ENCODE results near the gene C2.

C2 gene

DNA sequence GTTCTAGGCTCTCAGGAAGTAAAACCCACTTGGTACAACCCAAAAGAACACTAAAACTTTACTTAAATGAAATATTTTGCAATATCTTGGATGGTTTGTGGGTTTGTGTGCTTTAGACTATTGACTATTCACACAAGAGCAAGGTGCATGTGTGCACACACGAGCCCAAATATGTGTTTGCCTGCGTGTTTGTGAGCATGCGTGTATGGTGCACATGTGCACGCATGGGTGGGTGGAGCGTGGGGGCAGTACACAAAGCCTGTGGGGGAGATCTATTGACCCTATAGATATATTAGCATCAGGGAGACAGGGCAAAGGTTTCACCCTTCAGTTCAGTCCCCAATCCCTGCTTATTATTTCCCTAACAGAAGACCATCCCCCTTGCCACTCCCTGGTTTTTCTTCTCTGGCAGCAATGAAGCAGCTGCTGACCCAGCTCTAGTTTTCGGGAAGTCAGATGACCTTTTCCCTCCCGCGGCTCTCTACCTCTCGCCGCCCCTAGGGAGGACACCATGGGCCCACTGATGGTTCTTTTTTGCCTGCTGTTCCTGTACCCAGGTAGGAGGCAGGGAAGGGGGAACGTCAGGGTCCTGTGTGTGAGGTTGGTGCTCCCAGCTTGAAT lies at the start of gene C2:
Gene C2, plus strand, starts transcription at position 476 of the 621 bp plus-strand sequence. Its CDS starts 36 bp downstream, at position 512.
- Histone ChIP-seq H3K4me1 (ENCODE audit: insufficient read depth, low read length) (no peaks in the 10 kb centered on the region), H3K9ac (ENCODE audit: low read depth, low read length) (no peak within 1 kb of the TSS), H3K9me3 (ENCODE audit: control insufficient read depth, insufficient read depth, low read length) (no peaks in the 10 kb centered on the region), H3K36me3 (ENCODE audit: insufficient read depth, low read length) (no peaks in the 10 kb centered on the region)

DNA sequence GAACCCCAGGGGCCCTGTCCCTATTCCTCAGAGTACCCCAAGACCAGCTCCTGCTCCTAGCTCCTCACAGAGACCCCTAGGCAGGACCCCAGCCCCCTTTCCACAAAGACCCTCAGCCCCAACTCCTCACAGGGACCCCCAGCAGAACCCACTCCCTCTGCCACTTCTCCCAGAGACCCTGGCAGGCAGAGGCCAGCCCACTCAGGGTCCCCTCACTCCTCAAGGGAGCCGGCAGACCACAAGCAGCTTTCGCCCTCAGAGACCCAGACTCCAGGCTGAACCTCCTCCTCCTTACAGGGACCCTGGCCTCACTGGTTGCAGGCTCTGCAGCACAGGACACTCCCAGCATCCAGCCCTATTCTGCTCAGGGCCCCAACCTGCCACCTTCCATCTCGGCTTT lies 49.3 kb upstream of the C2 start:
- H3K36me3 ChIP-seq (ENCODE audit: insufficient read depth, low read length): peaks cover 5% of the 10 kb centered on the region
- no peaks in the 10 kb centered on the region for H3K9me3 ChIP-seq (ENCODE audit: control insufficient read depth, insufficient read depth, low read length)
- no peak overlapping the region; the same call in 1 of the 2 replicates for H3K9ac ChIP-seq (ENCODE audit: low read depth, low read length)
- H3K4me1 ChIP-seq (ENCODE audit: insufficient read depth, low read length): no peaks in the 10 kb centered on the region; the same call in 1 of the 2 replicates

DNA sequence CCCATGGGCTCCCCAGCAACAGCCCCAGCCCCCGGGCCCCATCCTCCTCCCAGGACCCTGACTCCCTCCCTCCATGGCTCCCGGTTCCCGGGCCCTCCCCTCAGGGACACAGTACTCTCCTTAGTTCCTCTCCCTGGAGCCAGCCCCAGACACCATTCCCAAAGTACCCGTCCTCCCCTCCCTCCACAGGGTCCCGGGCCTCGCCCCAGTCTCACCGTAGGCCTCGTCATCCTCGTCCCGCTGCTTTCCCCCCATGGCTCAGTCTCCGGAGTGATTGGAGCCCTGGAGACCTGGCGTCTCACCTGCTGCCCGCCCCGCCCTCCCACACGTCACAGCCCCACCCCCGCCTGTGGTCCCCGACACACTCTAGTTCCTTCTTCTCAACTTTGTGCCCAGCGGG lies 48.8 kb upstream of the C2 start, which contains the start of gene SLC44A4:
Gene SLC44A4, minus strand, starts transcription at position 272 of the 400 bp plus-strand sequence. Its CDS starts 17 bp downstream, at position 255.
- H3K4me1 ChIP-seq (ENCODE audit: insufficient read depth, low read length): no peaks in the 10 kb centered on the region; the same call in 1 of the 2 replicates
- H3K36me3 ChIP-seq (ENCODE audit: insufficient read depth, low read length): peaks cover 5% of the 10 kb centered on the region
- peak within 1 kb of the TSS; percentile 35; the same call in 1 of the 2 replicates for H3K9ac ChIP-seq (ENCODE audit: low read depth, low read length)
- no peaks in the 10 kb centered on the region for H3K9me3 ChIP-seq (ENCODE audit: control insufficient read depth, insufficient read depth, low read length)

DNA sequence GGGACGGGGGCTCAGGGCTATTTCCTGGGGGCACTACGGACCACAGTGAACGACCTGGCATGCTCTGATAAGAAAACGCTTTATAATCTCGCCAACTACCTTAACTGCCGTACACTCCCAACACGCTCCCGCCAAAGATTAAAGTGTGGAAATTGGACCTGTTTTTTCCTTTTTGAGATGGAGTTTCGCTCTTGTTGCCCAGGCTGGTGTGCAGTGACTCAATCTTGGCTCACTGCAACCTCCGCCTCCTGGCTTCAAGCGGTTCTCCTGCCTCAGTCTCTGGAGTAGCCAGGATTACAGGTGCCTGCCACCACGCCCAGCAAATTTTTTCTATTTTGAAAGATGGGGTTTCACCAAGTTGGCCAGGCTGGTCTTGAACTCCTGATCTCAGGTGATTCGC lies 48.4 kb upstream of the C2 start:
- no peak overlapping the region for H3K9ac ChIP-seq (ENCODE audit: low read depth, low read length)
- H3K9me3 ChIP-seq (ENCODE audit: control insufficient read depth, insufficient read depth, low read length): no peaks in the 10 kb centered on the region
- peaks cover 5% of the 10 kb centered on the region for H3K36me3 ChIP-seq (ENCODE audit: insufficient read depth, low read length)
- H3K4me1 ChIP-seq (ENCODE audit: insufficient read depth, low read length): no peaks in the 10 kb centered on the region; the same call in 1 of the 2 replicates

DNA sequence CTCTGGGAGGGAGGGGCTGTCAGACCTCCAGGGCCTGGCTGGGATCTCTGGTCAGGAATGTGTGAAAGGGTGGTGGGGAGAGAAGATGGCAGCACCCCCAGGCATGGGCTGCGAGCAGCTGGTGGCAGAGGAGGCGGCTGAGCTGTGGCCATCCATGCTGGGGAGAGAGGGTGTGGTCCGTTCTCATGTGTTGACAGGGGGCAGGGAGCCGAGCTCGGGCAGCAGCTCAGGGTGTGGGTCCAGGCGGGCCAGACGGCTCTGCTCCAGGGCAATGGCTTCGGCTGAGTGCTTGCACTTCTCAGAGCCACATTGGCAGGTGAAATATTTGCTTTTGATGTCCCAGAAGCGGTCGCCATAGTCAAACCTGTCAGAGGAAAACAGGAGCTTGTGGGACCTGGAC lies 47.6 kb upstream of the C2 start:
- Histone ChIP-seq H3K36me3 (ENCODE audit: insufficient read depth, low read length) (peaks cover 8% of the 10 kb centered on the region), H3K9me3 (ENCODE audit: control insufficient read depth, insufficient read depth, low read length) (no peaks in the 10 kb centered on the region), H3K9ac (ENCODE audit: low read depth, low read length) (no peak overlapping the region), H3K4me1 (ENCODE audit: insufficient read depth, low read length) (no peaks in the 10 kb centered on the region; the same call in 1 of the 2 replicates)

DNA sequence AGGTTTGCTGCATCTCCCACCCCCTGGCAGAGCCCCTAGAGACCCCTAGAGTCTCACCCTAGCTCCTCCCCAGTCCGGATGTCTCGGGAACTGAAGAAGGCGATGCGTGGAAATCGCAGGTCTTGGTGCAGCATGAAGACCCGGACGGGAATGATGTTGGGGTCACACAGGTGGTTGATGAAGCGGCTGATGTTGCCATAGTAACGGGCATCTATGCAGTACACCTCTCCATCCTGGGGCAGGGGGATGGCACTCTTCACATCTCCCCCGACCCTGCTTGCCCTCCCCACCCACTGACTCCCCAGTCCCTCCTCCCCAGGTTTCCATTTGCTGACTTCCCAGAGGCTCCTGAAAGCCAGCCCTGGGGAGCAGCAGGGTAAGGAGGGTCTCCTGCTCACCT lies 46.9 kb upstream of the C2 start:
- H3K9me3 ChIP-seq (ENCODE audit: control insufficient read depth, insufficient read depth, low read length): no peaks in the 10 kb centered on the region
- peaks cover 8% of the 10 kb centered on the region for H3K36me3 ChIP-seq (ENCODE audit: insufficient read depth, low read length)
- H3K9ac ChIP-seq (ENCODE audit: low read depth, low read length): no peak overlapping the region
- no peaks in the 10 kb centered on the region; the same call in 1 of the 2 replicates for H3K4me1 ChIP-seq (ENCODE audit: insufficient read depth, low read length)

DNA sequence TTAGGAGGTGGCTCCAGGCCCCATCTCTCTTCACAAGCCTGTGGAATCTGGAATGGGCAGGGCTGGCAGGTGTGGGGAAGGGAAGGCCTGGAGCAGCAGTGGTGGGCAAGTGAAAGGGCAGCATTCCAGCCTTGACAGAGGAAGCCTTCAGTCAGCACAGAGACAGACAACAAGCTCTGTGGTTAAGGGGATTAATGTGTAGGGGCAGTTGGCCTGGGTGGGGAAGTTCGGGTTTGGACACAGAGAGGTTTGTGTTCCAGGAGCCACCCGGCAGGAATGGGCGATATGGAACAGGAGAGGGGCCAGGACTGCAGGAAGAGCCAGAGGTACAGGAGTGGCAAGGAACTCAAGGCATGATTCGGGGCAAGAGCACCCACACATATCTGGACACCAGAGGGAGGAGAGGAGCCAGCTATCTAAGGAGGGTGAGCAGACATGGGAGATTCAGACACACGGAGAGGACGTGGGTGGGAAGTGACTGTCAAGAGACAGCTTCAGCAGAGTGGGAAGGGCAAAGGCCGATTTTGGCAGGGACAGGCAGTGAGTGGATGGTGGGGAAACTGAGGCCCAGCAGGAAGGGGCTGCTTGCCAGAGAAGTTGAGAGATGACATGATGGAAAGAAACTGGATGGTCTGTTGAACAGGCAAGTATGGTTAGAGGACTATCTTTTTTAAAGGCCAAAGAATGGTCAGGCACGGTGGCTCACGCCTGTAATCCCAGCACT lies 46.2 kb upstream of the C2 start:
- Histone ChIP-seq H3K36me3 (ENCODE audit: insufficient read depth, low read length) (peaks cover 8% of the 10 kb centered on the region), H3K4me1 (ENCODE audit: insufficient read depth, low read length) (no peaks in the 10 kb centered on the region; the same call in 1 of the 2 replicates), H3K9me3 (ENCODE audit: control insufficient read depth, insufficient read depth, low read length) (no peaks in the 10 kb centered on the region), H3K9ac (ENCODE audit: low read depth, low read length) (no peak overlapping the region)

DNA sequence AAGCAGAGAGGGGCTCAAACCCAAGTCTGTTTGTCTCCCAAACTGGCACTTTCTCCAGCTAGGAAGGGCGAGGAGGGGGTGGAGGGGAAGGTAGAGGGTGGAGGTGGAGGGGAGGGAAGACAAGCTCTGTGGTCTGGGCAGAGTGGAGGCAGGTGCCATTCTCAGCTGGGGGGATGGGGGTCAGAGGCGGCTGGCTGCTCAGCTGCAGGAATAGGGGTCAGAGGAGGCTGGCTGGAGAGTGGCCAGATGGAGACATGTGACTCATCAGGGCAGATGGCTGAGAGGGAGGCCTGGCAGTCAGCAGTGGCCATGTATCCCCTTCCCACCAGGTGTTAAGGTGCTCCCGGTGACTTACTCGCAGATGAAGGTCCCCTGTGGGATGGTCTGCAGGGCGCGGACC lies 45.2 kb upstream of the C2 start:
- no peaks in the 10 kb centered on the region for H3K9me3 ChIP-seq (ENCODE audit: control insufficient read depth, insufficient read depth, low read length)
- H3K9ac ChIP-seq (ENCODE audit: low read depth, low read length): no peak overlapping the region
- H3K4me1 ChIP-seq (ENCODE audit: insufficient read depth, low read length): no peaks in the 10 kb centered on the region; the same call in 1 of the 2 replicates
- peaks cover 17% of the 10 kb centered on the region for H3K36me3 ChIP-seq (ENCODE audit: insufficient read depth, low read length)

DNA sequence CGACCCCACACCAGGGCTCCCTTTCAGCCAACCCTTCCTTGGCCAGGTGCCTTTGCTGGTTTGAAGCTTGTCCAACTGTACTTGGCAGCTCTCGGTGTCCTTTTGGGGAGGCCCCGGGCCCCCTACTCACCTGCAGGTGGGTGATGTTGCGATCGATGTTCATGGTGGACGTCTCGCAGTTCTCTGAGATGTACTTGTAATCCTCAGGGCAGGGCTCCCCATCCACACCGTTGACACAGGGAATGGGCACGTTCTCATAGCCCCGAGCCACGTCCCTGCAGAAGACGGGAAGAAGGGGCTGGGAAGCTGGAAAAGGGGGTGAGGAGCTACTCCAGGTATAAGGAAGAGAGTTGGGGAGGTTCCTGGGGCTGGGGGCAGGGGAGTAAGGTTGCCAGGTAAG lies 43.8 kb upstream of the C2 start:
- Histone ChIP-seq H3K36me3 (ENCODE audit: insufficient read depth, low read length) (peaks cover 25% of the 10 kb centered on the region), H3K9ac (ENCODE audit: low read depth, low read length) (no peak overlapping the region), H3K9me3 (ENCODE audit: control insufficient read depth, insufficient read depth, low read length) (no peaks in the 10 kb centered on the region), H3K4me1 (ENCODE audit: insufficient read depth, low read length) (no peaks in the 10 kb centered on the region)

DNA sequence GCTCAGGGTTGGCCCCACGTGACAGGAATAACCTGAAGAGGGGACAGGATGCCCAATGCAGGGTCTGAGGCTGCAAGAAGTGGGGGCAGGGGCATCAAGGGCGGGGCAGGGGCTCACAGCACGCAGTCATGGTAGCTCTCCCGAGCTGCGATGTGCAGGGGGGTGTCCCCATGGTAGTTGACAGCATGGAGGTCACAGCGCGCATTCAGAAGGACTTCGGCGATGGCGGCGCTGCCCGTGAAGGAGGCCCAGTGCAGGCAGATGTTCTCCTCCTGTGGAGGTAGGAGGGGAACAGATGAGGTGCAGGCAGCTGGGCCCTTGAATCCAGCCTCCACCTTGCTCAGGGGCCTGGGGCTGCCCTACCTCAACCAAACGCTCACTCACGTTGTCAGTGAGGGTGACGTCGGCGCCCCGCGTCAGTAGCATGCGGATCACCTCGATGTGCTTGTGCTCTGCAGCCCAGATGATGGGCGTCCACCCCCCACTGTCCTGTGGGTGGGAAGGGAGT lies 42.9 kb upstream of the C2 start:
- Histone ChIP-seq H3K36me3 (ENCODE audit: insufficient read depth, low read length) (peaks cover 25% of the 10 kb centered on the region), H3K9ac (ENCODE audit: low read depth, low read length) (no peak overlapping the region), H3K4me1 (ENCODE audit: insufficient read depth, low read length) (no peaks in the 10 kb centered on the region), H3K9me3 (ENCODE audit: control insufficient read depth, insufficient read depth, low read length) (no peaks in the 10 kb centered on the region)

DNA sequence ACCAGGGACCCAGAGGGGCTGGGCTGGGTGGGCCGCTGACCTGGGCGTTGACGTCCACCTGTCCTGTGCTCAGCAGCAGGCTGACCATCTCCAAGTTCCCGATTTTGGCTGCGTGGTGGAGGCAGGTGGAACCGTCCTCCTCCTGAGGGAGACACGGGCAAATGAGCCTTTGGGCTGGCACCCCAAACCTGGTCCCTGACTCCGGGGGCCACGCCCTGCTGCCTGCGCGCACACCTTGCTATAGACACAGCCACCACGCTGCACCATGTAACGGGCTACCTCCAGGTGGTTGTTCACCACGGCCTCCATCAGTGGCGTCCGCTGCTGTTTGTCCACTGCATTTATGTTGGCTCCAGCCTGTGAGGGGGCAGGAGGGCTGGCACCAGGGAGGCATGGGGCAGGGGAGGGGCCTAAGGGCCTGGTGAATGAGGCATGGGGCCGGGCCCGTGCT lies 41.0 kb upstream of the C2 start:
- H3K36me3 ChIP-seq (ENCODE audit: insufficient read depth, low read length): peaks cover 27% of the 10 kb centered on the region

DNA sequence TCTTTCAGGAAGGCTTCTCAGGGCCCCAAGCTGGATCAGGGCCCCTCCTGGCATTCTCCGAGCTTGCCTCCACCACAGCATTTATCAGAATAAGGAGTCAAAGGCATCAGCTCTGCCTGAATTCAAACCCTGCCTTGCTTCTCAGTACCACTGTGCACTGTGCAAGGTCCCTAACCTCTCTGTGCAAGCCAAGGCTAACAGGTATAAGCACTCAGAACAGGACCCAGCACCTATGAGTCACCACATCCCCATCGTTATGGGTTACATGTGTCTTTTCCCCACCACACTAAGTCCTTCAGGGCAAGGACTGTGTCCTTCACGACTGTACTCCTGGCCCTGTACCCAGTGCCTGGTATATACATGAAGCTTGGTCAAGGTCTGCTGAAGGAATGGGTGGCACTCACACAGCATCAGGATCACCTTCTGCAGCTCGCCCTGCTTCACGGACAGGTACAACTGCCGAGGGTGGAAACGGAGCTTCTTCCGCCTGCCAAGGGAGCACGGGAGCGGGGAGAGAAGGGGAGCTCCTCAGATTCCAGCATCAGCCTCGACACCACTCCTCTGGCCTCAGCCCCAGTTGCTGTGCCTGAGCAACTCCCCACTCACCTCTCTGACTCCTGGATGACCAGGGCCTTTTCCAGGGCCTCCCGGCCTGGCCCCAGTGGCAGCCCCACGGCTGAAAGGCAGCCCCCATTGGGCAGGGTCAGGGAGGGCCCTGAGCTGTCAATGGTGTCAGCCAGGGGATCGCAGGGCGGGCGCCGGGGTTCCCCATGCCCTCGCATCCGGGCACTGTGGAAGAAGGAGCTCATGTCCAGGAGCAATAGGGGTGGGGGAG lies 40.1 kb upstream of the C2 start:
- Histone ChIP-seq H3K4me1 (ENCODE audit: insufficient read depth, low read length) (no peaks in the 10 kb centered on the region), H3K9ac (ENCODE audit: low read depth, low read length) (no peak overlapping the region), H3K9me3 (ENCODE audit: control insufficient read depth, insufficient read depth, low read length) (no peaks in the 10 kb centered on the region), H3K36me3 (ENCODE audit: insufficient read depth, low read length) (peaks cover 26% of the 10 kb centered on the region)

More for the DNA sequence above, 41.0 kb upstream of the C2 start:
- Histone ChIP-seq H3K4me1 (ENCODE audit: insufficient read depth, low read length) (no peaks in the 10 kb centered on the region), H3K9me3 (ENCODE audit: control insufficient read depth, insufficient read depth, low read length) (no peaks in the 10 kb centered on the region), H3K9ac (ENCODE audit: low read depth, low read length) (no peak overlapping the region)

DNA sequence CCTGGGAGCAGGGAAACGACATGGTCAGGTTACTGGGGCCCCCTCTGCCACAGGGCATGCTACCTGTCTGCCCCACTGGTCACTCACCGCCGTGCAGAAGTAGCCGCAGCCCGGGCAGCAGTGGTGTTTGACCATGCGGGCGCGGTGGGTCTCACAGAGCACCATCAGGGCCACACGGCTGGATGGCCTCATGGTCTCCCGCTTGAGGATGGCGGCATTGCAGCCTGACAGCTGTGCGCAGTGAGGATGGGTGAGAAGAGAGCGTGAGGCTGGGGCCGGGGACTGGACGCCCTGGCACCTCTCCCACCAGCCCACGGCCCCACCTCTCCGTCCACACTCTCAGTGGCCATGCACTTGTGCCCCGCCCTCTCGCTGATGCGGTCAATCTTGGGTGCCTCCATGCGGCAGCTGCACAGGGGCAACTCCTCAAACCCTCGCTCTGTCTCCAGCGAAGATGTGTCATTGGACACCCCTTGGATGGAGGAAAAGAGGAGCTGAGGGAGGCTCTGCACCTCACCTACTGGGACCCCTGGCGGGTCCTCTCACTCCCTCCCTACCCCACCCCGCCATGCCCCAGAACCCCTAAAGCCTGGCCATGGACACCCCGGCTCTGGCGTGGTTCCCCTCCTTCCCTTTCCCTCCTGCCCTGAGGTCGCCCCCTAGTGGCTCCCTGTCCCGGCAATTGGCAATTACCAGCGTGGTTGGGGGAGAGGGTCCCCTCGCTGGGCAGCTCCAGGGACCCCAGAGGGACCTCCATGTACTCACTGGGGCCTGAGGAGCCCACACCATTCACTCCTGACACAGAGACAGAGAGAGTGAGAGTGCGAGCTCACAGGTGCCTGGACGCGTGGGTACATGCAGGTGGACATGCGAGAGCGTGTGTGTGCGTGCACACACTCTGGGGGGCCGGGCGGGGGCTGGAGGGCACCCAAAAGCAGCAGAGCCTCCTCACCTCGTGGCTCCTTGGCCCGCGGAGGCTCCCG lies 39.0 kb upstream of the C2 start:
- H3K9me3 ChIP-seq (ENCODE audit: control insufficient read depth, insufficient read depth, low read length): no peaks in the 10 kb centered on the region
- H3K4me1 ChIP-seq (ENCODE audit: insufficient read depth, low read length): no peaks in the 10 kb centered on the region
- peaks cover 31% of the 10 kb centered on the region for H3K36me3 ChIP-seq (ENCODE audit: insufficient read depth, low read length)
- H3K9ac ChIP-seq (ENCODE audit: low read depth, low read length): no peak overlapping the region

Data from ES-I3 (cell line).